HG03378 (cell line): ENCODE data around the gene ADAR.
"Not testable (repeated sequence)": the region's sequence is repeated elsewhere in the genome, so short reads cannot be mapped to it uniquely, and the experiment has no call there.

ENCODE experiments used
- ATAC-seq: cut with Tn5 transposase; IDR thresholded peaks from one replicate; pipeline ENCODE4 v1.9.1; 2021; ENCODE audit warnings: mild to moderate bottlenecking, moderate library complexity; ENCODE audit not compliant: unreplicated experiment

The ADAR gene

GRCh38 chr1:154607609-154608396 is at the start of gene ADAR:
TSS of gene ADAR (minus strand) at chr1:154608186. CDS start at chr1:154608006, 180 bp downstream.
- peak; percentile 57 for ATAC-seq

GRCh38 chr1:154657556-154657955 is 49.6 kb upstream of the ADAR start:
- ATAC-seq = no peak

- no peak for ATAC-seq
Observed at GRCh38 chr1:154652893-154653292, 44.9 kb upstream of the ADAR start.

GRCh38 chr1:154644724-154645123 is 36.7 kb upstream of the ADAR start:
- not testable (repeated sequence) for ATAC-seq

- ATAC-seq = no peak
Observed at GRCh38 chr1:154641534-154641933, 33.5 kb upstream of the ADAR start.

- ATAC-seq = no peak
Observed at GRCh38 chr1:154639876-154640275, 31.9 kb upstream of the ADAR start.

- no peak for ATAC-seq
Observed at GRCh38 chr1:154635171-154635570, 27.2 kb upstream of the ADAR start.

- no peak for ATAC-seq
Observed at GRCh38 chr1:154629675-154630073, 21.7 kb upstream of the ADAR start.

- ATAC-seq = no peak
Observed at GRCh38 chr1:154629061-154629674, 21.2 kb upstream of the ADAR start.

- no peak for ATAC-seq
Observed at GRCh38 chr1:154628121-154628405, 20.1 kb upstream of the ADAR start.

- no peak for ATAC-seq
Observed at GRCh38 chr1:154627257-154628120, 19.5 kb upstream of the ADAR start.

- ATAC-seq = no peak
Observed at GRCh38 chr1:154626456-154627256, 18.7 kb upstream of the ADAR start.

GRCh38 chr1:154624746-154625643 is 17.0 kb upstream of the ADAR start:
- no peak for ATAC-seq

GRCh38 chr1:154623358-154623757 is 15.4 kb upstream of the ADAR start:
- no peak for ATAC-seq

- ATAC-seq = no peak
Observed at GRCh38 chr1:154622503-154623039, 14.6 kb upstream of the ADAR start.

GRCh38 chr1:154621875-154622274 is 13.9 kb upstream of the ADAR start:
- ATAC-seq = no peak

GRCh38 chr1:154620751-154621150 is 12.8 kb upstream of the ADAR start:
- ATAC-seq = no peak

- ATAC-seq = no peak
Observed at GRCh38 chr1:154619181-154619948, 11.4 kb upstream of the ADAR start.
